Psoas muscle (tissue), 8 donors: ENCODE data around the gene MGLL. TPM values are rescaled to one million over a fixed set of nuclear protein-coding genes. Genes with fewer than 3 reads are reported as not detected.
A peak's percentile ranks its signal among the peaks of the same experiment; 100 is the strongest.

ENCODE experiments used
- ATAC-seq, 4 donors: fragments of 200-7000 bp; cut with Tn5 transposase; one replicate each; pipeline ENCODE4 v1.9.1; 2020; ENCODE audit warnings: moderate library complexity in 3 of 4, mild to moderate bottlenecking in 2 of 4
- DNase-seq, 2 donors: peaks; one replicate each; pipeline ENCODE4 v3.0.0-alpha.2; 2020
- H3K27ac ChIP-seq: fragments of 200-600 bp; one replicate; pipeline ENCODE4 v1.8.0; 2022
- H3K27me3 ChIP-seq, 3 donors: fragments of 200-600 bp in 1 of 3; one replicate each; pipeline versions ENCODE4 v1.6.1 to v1.8.0; 2013 to 2022; ENCODE audit warnings: low read length in 2 of 3, mild to moderate bottlenecking in 2 of 3, moderate library complexity in 1 of 3; ENCODE audit not compliant: insufficient read depth in 3 of 3
- H3K36me3 ChIP-seq, 2 donors: fragments of 200-600 bp in 1 of 2; one replicate each; pipeline versions ENCODE4 v1.6.1 to v1.8.0; 2013 to 2022; ENCODE audit warnings: low read depth in 1 of 2, mild to moderate bottlenecking in 1 of 2, moderate library complexity in 1 of 2; ENCODE audit not compliant: insufficient read depth in 1 of 2
- H3K4me1 ChIP-seq: fragments of 200-600 bp; one replicate; pipeline ENCODE4 v1.8.0; 2022
- H3K4me3 ChIP-seq: fragments of 200-600 bp; one replicate; pipeline ENCODE4 v1.8.0; 2022; ENCODE audit warnings: mild to moderate bottlenecking
- H3K9me3 ChIP-seq: fragments of 200-600 bp; one replicate; pipeline ENCODE4 v1.8.0; 2022
- CTCF ChIP-seq: fragments of 200-600 bp; IDR thresholded peaks from one replicate; pipeline ENCODE4 v1.8.0; 2022; ENCODE audit warnings: antibody characterized with exemption
- WGBS, 3 donors: extraction: QIAGEN DNeasy Blood & Tissue Kit; methylation state at CpG; one replicate each; pipeline versions ENCODE4 v1.1.6 to v1.1.7; 2013; 5-methylcytosine and 5-hydroxymethylcytosine counted together
- intact Hi-C, 2 donors: fragments of 100-400 bp; cut with DNase I; formaldehyde crosslinking; loops; one replicate each; pipeline versions ENCODE4 v1.11.0 to v1.14.2; 2022
- polyA plus RNA-seq, 3 donors: library from polyadenylated mRNA; stranded (reverse); fragments of 200-250 nt; gene quantifications; one replicate each; pipeline ENCODE4 v1.2.3, GENCODE V29; 2013
- total RNA-seq, 4 donors: library from RNA; stranded (reverse); fragmentation: NEBNext Ultra II Directional in 2 of 4; extraction: Animal tissue kit (Norgen Biotek cat#: 25700) in 2 of 4; gene quantifications; one replicate each; pipeline versions ENCODE4 v1.2.1 to v1.2.4, GENCODE V29; 2021 to 2023
- donor health status: healthy with polysubstance abuse.
- donor health status: DM: no; HTN: no; CAD: no; lungs with moderate emphysema.
- donor health status: Bipolar disorder and iron deficiency.
- donor health status: healthy.
- donor health status: DM: yes; HTN: yes; CAD: no.
- donor health status: DM: no; HTN: no; CAD: no.
- donor health status: DM: no; HTN: no; CAD: no.
- donor health status: DM: yes; HTN: yes; CAD: no.

Gene MGLL
- total and polyA plus RNA-seq, 7 donors: 32.8 to 85.6 (median 63.0) TPM

- TF ChIP-seq CTCF: no peak
- DNase-seq: no peak
- intact Hi-C loops: no loop called here
These were observed 86.3 kb downstream of the MGLL start for GRCh38 chr3:127735767-127736693.

GRCh38 chr3:127734754-127735473 is 87.4 kb downstream of the MGLL start:
- Histone ChIP-seq H3K4me1 (peaks cover 53% of the 10 kb centered on the region), H3K4me3 (peak overlapping the region; percentile 1), H3K36me3 (peaks cover 0 to 3% of the 10 kb centered on the region in 2 donors), H3K27ac (peak overlapping the region; percentile 56), H3K27me3 (no peaks in the 10 kb centered on the region), H3K9me3 (no peaks in the 10 kb centered on the region)
- ATAC-seq: peak; percentile 36 to 53 (median 42)
- no peak for TF ChIP-seq CTCF
- WGBS, 3 donors: 51 to 62% (median 54%) methylated on average over 8 of the region's 8 CpGs
- peak in 1 of 2 donors; percentile 56 for DNase-seq
- intact Hi-C loops: no loop called here

More at GRCh38 chr3:127735767-127736693, 86.3 kb downstream of the MGLL start:
- Histone ChIP-seq H3K4me1 (peaks cover 42% of the 10 kb centered on the region), H3K4me3 (peak overlapping the region; percentile 24), H3K27ac (peak overlapping the region; percentile 56), H3K36me3 (peaks cover 0 to 3% of the 10 kb centered on the region in 2 donors), H3K27me3 (no peaks in the 10 kb centered on the region), H3K9me3 (no peaks in the 10 kb centered on the region)
- WGBS, 3 donors: 54 to 61% (median 60%) methylated on average over 9 of the region's 9 CpGs
- ATAC-seq: peak; percentile 39 to 59 (median 49)

GRCh38 chr3:127734181-127734720 is 88.1 kb downstream of the MGLL start:
- WGBS, 3 donors: 97 to 99% (median 98%) methylated on average over 12 of the region's 12 CpGs
- no peak for TF ChIP-seq CTCF
- DNase-seq: no peak
- no peak for ATAC-seq
- H3K4me3 ChIP-seq: no peak overlapping the region
- intact Hi-C loops: no loop called here
- H3K27me3 ChIP-seq: no peaks in the 10 kb centered on the region
- H3K4me1 ChIP-seq: peaks cover 60% of the 10 kb centered on the region
- no peaks in the 10 kb centered on the region for H3K9me3 ChIP-seq
- H3K27ac ChIP-seq: peak overlapping the region; percentile 56
- H3K36me3 ChIP-seq: peaks cover 0 to 3% of the 10 kb centered on the region in 2 donors

GRCh38 chr3:127733781-127734180 is 88.5 kb downstream of the MGLL start:
- intact Hi-C loops: no loop called here
- Histone ChIP-seq H3K36me3 (peaks cover 0 to 3% of the 10 kb centered on the region in 2 donors), H3K4me1 (peaks cover 57% of the 10 kb centered on the region), H3K4me3 (no peak overlapping the region), H3K9me3 (no peaks in the 10 kb centered on the region), H3K27ac (no peak overlapping the region), H3K27me3 (no peaks in the 10 kb centered on the region)
- WGBS, 3 donors: 91 to 95% (median 92%) methylated on average over 10 of the region's 10 CpGs
- DNase-seq (no peak), ATAC-seq (no peak)
- no peak for TF ChIP-seq CTCF
